OCI-LY1 (cell line): ENCODE results near the gene COL25A1.

Experiments
- EZH2 ChIP-seq: fragments of 200-600 bp; sonication (generic), shearing (Covaris generic); IDR thresholded peaks from 2 replicates; pipeline ENCODE4 v1.8.0; 2017; ENCODE audit warnings: borderline replicate concordance, mixed run types, mild to moderate bottlenecking, antibody characterized with exemption, low read length, moderate library complexity, mixed read lengths
- TF ChIP-seq, protein P1 (sequence below): fragments of 200-600 bp; sonication (generic), shearing (Covaris generic); IDR thresholded peaks from 2 replicates; pipeline ENCODE4 v1.5.1; 2017; ENCODE audit warnings: mild to moderate bottlenecking, antibody characterized with exemption, low read length, moderate library complexity, mixed read lengths

DNA sequence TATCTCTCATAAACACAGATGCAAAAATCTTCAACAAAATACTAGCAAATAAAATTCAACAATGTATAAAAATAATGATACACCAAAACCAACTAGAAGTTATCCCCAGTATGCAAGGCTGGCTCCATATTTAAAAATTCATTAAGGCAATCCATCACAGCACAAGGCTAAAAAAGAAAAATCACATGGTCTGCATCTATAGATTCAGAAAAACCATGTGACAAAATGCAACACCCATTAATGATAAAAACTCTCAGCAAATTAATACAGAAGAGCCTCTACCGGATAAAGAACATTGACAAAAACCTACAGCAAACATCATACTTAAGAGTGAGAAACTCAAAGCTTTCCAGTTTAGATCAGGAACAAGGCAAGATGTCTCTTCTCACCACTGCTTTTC lies 182.6 kb downstream of the COL25A1 start:
- TF ChIP-seq, protein P1, sequence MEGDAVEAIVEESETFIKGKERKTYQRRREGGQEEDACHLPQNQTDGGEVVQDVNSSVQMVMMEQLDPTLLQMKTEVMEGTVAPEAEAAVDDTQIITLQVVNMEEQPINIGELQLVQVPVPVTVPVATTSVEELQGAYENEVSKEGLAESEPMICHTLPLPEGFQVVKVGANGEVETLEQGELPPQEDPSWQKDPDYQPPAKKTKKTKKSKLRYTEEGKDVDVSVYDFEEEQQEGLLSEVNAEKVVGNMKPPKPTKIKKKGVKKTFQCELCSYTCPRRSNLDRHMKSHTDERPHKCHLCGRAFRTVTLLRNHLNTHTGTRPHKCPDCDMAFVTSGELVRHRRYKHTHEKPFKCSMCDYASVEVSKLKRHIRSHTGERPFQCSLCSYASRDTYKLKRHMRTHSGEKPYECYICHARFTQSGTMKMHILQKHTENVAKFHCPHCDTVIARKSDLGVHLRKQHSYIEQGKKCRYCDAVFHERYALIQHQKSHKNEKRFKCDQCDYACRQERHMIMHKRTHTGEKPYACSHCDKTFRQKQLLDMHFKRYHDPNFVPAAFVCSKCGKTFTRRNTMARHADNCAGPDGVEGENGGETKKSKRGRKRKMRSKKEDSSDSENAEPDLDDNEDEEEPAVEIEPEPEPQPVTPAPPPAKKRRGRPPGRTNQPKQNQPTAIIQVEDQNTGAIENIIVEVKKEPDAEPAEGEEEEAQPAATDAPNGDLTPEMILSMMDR, result no peak
- TF ChIP-seq EZH2, result no peak
